NT2/D1 (cell line): ENCODE measurements around the gene KCNK15.

Experiments
- YY1 ChIP-seq: IDR thresholded peaks from 2 replicates; pipeline ENCODE4 v1.6.1; 2011; ENCODE audit not compliant: insufficient read length, insufficient read depth
- ZNF274 ChIP-seq: IDR thresholded peaks from 2 replicates; pipeline ENCODE4 v1.6.1; 2011; ENCODE audit warnings: mild to moderate bottlenecking, low read depth, low read length

DNA sequence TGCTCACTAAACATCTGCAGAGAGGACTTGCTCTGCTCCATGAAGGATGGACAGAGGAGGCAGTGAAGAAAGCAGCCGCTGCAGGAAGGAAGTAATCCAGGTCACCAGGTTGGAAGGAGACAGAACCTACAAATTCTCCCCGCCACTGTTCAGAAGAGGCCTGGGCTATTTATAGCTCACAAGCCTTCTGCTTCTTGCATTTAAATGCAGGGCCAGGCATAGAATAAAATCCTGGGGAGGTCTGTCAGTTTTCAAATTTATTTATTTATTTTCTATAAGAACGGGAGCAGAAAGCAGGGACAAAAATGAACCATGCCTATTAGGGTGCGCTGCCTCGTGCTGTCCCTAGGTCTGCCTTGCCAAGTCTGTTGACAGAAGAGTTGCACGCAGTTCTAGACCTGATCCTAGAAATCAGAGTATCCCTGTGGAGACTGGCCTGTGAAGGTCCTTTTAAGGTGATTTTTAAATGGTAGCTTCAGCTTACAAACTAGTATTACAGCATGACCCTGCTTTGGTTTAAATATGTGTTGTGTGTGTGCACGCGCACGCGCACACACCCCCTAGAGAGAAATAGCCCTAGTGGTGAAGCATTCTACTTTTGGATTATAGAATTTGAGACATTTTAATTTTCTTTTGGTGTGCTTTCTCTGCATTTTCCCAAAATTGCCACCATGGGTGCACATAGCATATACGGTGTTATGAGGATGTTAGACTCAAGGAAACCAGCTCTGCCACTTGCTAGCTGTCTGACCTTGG, 45.2 kb downstream of the KCNK15 start:
- no peak for TF ChIP-seq YY1
- TF ChIP-seq ZNF274, result no peak
